Lower leg skin (tissue), 4 donors: ENCODE results near the gene HEXD. TPM values are rescaled to one million over a fixed set of nuclear protein-coding genes. Genes with fewer than 3 reads are reported as not detected.

Source experiments
- DNase-seq, 2 donors: peaks; one replicate each; pipeline ENCODE4 v3.0.0-alpha.2; 2019; ENCODE audit warnings: low spot score in 2 of 2
- H3K4me3 ChIP-seq: fragments of 200-600 bp; sonication (generic); 2 replicates; pipeline ENCODE4 v1.5.1; 2017; ENCODE audit warnings: mild to moderate bottlenecking, low read depth; ENCODE audit not compliant: poor library complexity, severe bottlenecking
- CTCF ChIP-seq, 3 donors: fragments of 450-650 bp; IDR thresholded peaks; one replicate each; pipeline ENCODE4 v1.5.1; 2016; ENCODE audit warnings: antibody characterized with exemption in 3 of 3, mild to moderate bottlenecking in 3 of 3, moderate library complexity in 2 of 3
- POLR2A ChIP-seq, 2 donors: fragments of 450-650 bp; IDR thresholded peaks; one replicate each; pipeline ENCODE4 v1.6.1; 2016 to 2017; ENCODE audit warnings: antibody characterized with exemption in 2 of 2, mild to moderate bottlenecking in 1 of 2, moderate library complexity in 1 of 2
- WGBS, 2 donors: methylation state at CpG; one replicate each; pipeline ENCODE4 v1.1.5; 2018; 5-methylcytosine and 5-hydroxymethylcytosine counted together
- intact Hi-C: fragments of 100-400 bp; cut with DNase I; formaldehyde crosslinking; loops from one replicate; pipeline ENCODE4 v1.15.0; 2023; ENCODE audit warnings: low total_unique reads
- total RNA-seq, 4 donors: library from RNA; depleted of rRNA; stranded (reverse); fragments of >200 nt; gene quantifications; one replicate each; pipeline ENCODE4 v1.1.0, GENCODE V29; 2016

Gene HEXD
- total RNA-seq, 4 donors from 2014 or later, result 30.0 to 47.1 (median 39.3) TPM

GRCh38 chr17:82463925-82464566, 45.9 kb downstream of the HEXD start:
- 28 to 59% methylated on average over 7 of the region's 7 CpGs for WGBS, 2 donors
- TF ChIP-seq CTCF (IDR thresholded peaks at IDR 0.05) (no peak), POLR2A (IDR thresholded peaks at IDR 0.05) (no peak)
- no peak for DNase-seq
- intact Hi-C loops, result no loop called here
- no peak overlapping the region for H3K4me3 ChIP-seq

- H3K4me3 ChIP-seq, result no peak overlapping the region
- WGBS, 2 donors, result 88 to 90% methylated on average over 11 of the region's 11 CpGs
- intact Hi-C loops, result no loop called here
- TF ChIP-seq POLR2A (IDR thresholded peaks at IDR 0.05) (no peak), CTCF (IDR thresholded peaks at IDR 0.05) (no peak)
- no peak for DNase-seq
Measured at GRCh38 chr17:82464567-82464929, 46.4 kb downstream of the HEXD start.

- WGBS, 2 donors, result 81 to 90% methylated on average over 7 of the region's 7 CpGs
- no peak overlapping the region for H3K4me3 ChIP-seq
- DNase-seq, result no peak
- intact Hi-C loops, result no loop called here
- TF ChIP-seq CTCF (IDR thresholded peaks at IDR 0.05) (no peak), POLR2A (IDR thresholded peaks at IDR 0.05) (no peak)
Measured at GRCh38 chr17:82465023-82465603, 47.0 kb downstream of the HEXD start.

GRCh38 chr17:82468692-82469091, 50.5 kb downstream of the HEXD start:
- intact Hi-C loops, result no loop called here
- H3K4me3 ChIP-seq, result no peak overlapping the region
- WGBS, 2 donors, result 93 to 95% methylated on average over 7 of the region's 7 CpGs
- DNase-seq, result no peak
- TF ChIP-seq POLR2A (IDR thresholded peaks at IDR 0.05) (no peak), CTCF (IDR thresholded peaks at IDR 0.05) (no peak)

GRCh38 chr17:82470065-82470464, 51.9 kb downstream of the HEXD start:
- no peak for TF ChIP-seq POLR2A (IDR thresholded peaks at IDR 0.05)
- no peak for TF ChIP-seq CTCF (IDR thresholded peaks at IDR 0.05)
- H3K4me3 ChIP-seq, result no peak overlapping the region
- WGBS, 2 donors, result 94 to 95% methylated on average over 7 of the region's 7 CpGs
- intact Hi-C loops, result no loop called here
- DNase-seq, result no peak
